GM19099 (cell line): ENCODE data around the gene PPP2R1B.

Source experiments
- POLR2A ChIP-seq: IDR thresholded peaks from 3 replicates; pipeline ENCODE4 v1.6.1; 2011; ENCODE audit warnings: low read depth; ENCODE audit not compliant: insufficient read length; ENCODE audit errors: extremely low read depth

Gene PPP2R1B

DNA sequence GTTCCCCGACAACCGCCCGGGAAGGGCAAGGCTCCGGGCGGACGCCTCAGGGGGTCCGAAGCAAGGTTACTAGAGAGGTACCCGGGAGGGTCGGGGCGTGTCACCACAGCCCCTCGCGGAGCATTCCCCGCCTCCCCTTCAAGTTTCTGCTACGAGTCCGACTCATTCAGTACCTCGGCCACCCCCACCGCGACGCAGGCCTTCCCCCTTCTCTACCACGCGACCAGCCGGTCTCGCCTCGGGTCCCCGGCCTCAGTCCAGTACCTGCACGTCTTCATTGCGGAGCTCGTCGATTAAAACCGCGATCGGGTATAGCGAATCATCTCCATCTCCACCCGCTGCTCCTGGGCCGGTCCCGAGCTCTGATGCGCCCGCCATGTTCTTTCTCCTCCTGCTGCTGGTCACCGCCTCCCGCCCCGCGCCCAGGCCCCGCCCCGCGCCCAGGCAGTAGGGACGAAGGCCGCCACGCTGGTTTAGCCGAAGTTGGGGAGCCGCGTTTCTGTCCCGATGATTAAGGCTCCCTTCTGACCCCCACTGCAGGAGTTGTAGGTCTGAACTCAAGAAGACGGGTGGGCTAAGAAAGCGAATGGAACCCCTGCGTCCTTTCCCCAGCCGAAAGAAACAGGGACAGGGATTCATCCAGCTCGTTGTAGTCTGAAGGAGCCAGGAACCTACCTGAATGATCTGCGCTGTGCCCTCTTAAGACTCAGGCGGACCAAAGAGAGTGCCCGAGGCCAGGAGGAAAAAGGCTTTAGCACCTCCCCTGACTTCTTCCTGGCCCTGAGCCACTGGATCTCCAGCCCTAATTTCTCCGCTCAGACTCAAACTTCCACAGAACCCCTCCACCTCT, at the start of gene PPP2R1B:
TSS of gene PPP2R1B (minus strand) at position 406 of the 850 bp plus-strand sequence. CDS start at position 378, 28 bp downstream.
- peak; percentile 76 for TF ChIP-seq POLR2A

GRCh38 chr11:111815489-111815888, 49.3 kb upstream of the PPP2R1B start:
- TF ChIP-seq POLR2A, result no peak

DNA sequence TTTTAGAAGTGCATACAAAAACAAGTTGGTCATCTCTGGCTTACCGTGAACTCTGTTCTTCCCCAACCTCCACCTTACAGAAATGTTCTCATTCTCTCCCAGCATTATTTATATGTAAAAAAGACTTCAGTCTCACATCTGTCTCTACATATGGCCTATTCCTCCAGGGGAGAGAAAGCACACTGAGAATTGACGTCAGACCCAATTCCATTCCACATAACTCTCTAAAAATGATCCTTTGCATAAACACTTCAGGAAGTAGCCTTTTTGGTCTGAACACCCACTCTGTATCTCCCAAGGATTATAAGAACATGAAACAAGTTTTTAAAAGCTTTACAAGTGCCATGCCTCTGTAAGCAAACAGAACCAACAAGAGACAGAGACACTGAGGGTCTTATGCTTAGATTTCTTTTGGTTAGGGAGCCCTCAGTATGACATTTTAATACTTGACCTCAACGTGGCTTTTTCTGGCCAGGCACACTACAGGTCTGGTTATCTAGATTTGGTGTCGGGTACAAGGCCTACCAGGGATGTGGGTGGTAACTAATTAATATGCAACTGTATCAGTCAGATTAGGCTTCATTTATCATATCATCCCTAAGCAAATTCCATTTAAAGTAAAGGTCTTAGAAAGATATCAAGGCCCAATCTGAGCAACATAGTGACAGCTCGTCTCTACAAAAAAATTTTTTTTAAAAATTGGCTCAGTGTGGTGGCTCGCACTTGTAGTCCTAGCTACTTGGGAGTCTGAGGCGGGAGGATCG, 48.5 kb upstream of the PPP2R1B start:
- TF ChIP-seq POLR2A, result no peak

GRCh38 chr11:111814106-111814505, 47.9 kb upstream of the PPP2R1B start:
- no peak for TF ChIP-seq POLR2A

- TF ChIP-seq POLR2A, result no peak
Observed at GRCh38 chr11:111812211-111812610, 46.0 kb upstream of the PPP2R1B start.

DNA sequence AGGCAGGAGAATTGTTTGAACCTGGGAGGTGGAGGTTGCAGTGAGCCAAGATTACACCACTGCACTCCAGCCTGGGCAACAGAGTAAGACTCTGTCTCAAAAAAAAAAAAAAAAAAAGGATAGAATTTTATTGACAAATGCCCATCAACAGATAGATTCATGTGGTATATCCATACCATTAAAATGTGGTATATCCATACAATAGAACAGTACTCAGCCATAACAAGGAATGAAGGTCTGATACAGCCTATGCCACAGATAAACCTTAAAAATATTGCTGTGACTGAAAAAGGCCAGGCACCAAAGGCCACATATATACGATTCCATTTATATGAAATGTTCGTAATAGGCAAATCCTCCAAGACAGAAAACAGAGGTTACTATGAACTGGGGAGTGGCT, 45.3 kb upstream of the PPP2R1B start:
- TF ChIP-seq POLR2A, result no peak

DNA sequence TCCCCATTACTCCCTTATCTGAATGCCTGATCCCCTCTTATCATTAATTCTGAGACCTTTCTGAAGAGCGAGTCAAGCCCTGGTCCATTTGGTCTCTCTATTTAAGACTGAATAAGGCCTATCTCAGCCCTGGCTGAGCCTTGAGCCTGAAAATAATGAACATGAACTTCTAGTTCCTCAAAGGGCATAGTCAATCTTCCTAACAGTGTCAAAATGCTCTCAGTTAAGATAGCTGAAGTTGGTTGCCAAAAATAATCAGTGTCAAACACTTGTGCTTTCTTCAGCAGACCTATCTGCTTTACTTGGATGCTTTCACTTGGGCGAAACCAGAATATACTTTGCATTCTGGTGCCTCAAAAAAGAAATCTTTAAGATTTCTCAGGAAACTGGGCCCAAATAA, 42.6 kb upstream of the PPP2R1B start:
- no peak for TF ChIP-seq POLR2A

GRCh38 chr11:111808063-111808588, 41.9 kb upstream of the PPP2R1B start:
- no peak for TF ChIP-seq POLR2A

GRCh38 chr11:111807076-111807475, 40.9 kb upstream of the PPP2R1B start:
- no peak for TF ChIP-seq POLR2A

DNA sequence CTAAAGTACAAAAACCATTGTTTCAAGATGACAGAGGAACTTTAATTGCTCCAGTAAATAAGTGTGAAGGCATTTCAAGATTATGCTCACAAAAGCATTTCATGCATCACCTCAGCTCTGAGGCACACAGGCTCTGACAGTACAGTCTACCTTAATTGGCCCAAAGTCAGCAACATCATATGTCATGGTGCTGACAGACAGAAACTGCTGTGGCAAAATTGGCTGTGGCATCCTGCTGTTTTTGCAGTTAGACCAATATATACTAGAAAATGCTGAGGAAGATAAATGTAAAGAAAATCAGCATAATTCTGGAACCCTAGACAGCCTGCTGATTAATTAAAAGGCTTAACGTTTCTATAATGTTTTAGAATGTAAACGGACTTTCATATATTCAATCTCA, 34.9 kb upstream of the PPP2R1B start:
- TF ChIP-seq POLR2A, result no peak

- TF ChIP-seq POLR2A, result no peak
Observed at GRCh38 chr11:111798279-111798678, 32.1 kb upstream of the PPP2R1B start.

- TF ChIP-seq POLR2A, result no peak
Observed at GRCh38 chr11:111797145-111797581, 31.0 kb upstream of the PPP2R1B start.

DNA sequence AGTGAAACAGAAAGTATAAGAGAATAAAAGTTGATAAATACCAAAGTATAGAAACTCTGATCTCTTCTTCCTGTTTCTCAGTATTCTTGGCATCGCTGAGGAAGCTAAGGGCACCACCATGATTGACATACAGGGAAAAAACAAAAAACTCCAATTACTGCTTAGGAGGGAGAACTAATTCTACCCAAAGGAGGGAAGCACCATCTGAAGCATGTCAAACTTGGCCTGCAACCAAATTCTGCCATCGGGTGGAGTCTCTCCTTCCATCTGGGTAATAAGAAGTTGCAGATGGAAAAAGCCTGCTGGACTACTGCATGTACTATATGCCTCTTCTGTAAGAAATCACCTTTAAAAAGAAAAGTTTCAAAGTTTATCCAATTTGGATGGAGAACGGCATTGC, 30.5 kb upstream of the PPP2R1B start:
- no peak for TF ChIP-seq POLR2A

GRCh38 chr11:111795334-111795985, 29.3 kb upstream of the PPP2R1B start:
- TF ChIP-seq POLR2A, result no peak

GRCh38 chr11:111793863-111794262, 27.7 kb upstream of the PPP2R1B start:
- TF ChIP-seq POLR2A, result no peak
